ENCODE measurements around the gene FKTN. TPM values are rescaled to one million over a fixed set of nuclear protein-coding genes. Genes with fewer than 3 reads are reported as not detected.

FKTN gene
- total and polyA plus RNA-seq, 9 of the 15 experiments (the other 6 are each of a cell fraction or from before 2014, with no cell fraction given), result 5.4 to 16.3 (median 10.4) TPM

- TF ChIP-seq CREB5 (CRISPR knock-in tag; IDR thresholded peaks at IDR 0.05) (no peak), HDAC1 (IDR thresholded peaks at IDR 0.05) (peak in 1 of 2 experiments; percentile 83; a peak in 2 of 4 replicates), ZNF212 (CRISPR knock-in tag; IDR thresholded peaks at IDR 0.05) (no peak), ZNF764 (CRISPR knock-in tag; IDR thresholded peaks at IDR 0.05; ENCODE audit: low read depth) (no peak), SAP30 (IDR thresholded peaks at IDR 0.05; ENCODE audit: borderline replicate concordance, insufficient read depth, low read depth, low read length, poor library complexity, severe bottlenecking) (peak; percentile 7), HSF4 (CRISPR knock-in tag; IDR thresholded peaks at IDR 0.05; ENCODE audit: borderline replicate concordance) (no peak), ATF1 (CRISPR knock-in tag; IDR thresholded peaks at IDR 0.05) (no peak), ATF1 (tag; IDR thresholded peaks at IDR 0.05) (peak; percentile 56; the same call in 1 of the 2 replicates), NCOA1 (IDR thresholded peaks at IDR 0.05; ENCODE audit: low read depth) (peak; percentile 89), ATF3 (IDR thresholded peaks at IDR 0.05) (peak; percentile 97), ATF3 (CRISPR knock-in tag; conservative IDR thresholded peaks at IDR 0.05) (no peak), ILF3 (IDR thresholded peaks at IDR 0.05; ENCODE audit: borderline replicate concordance) (peak; percentile 97; the same call in 1 of the 2 replicates), MYNN (IDR thresholded peaks at IDR 0.05) (peak; percentile 93), MYNN (CRISPR knock-in tag; IDR thresholded peaks at IDR 0.05) (no peak), KLF16 (IDR thresholded peaks at IDR 0.05) (peak; percentile 93), TRIM24 (IDR thresholded peaks at IDR 0.05) (peak; percentile 54 to 90; a peak in 3 of 4 replicates), ZNF253 (CRISPR knock-in tag; conservative IDR thresholded peaks at IDR 0.05) (no peak), TARDBP (IDR thresholded peaks at IDR 0.05) (peak; percentile 79; the same call in 1 of the 2 replicates), NFE2 (IDR thresholded peaks at IDR 0.05; ENCODE audit: low read depth) (peak; percentile 56), TEAD1 (CRISPR knock-in tag; IDR thresholded peaks at IDR 0.05) (peak in 1 of 2 experiments; percentile 74; a peak in 2 of 4 replicates), RNF2 (IDR thresholded peaks at IDR 0.05) (0 out of 2 replicates have a peak, but pooled peaks have one; percentile 45), KDM5B (IDR thresholded peaks at IDR 0.05; ENCODE audit: insufficient replicate concordance, low read depth, low read length) (no peak), TEAD4 (IDR thresholded peaks at IDR 0.05; ENCODE audit: low read length) (peak; percentile 96), TEAD4 (CRISPR knock-in tag; IDR thresholded peaks at IDR 0.05; ENCODE audit: borderline replicate concordance) (no peak), NCOA2 (IDR thresholded peaks at IDR 0.05; ENCODE audit: partially characterized antibody in 2 of 2) (peak; percentile 25 to 67), SMARCE1 (IDR thresholded peaks at IDR 0.05) (peak; percentile 100), KLF13 (tag; IDR thresholded peaks at IDR 0.05; ENCODE audit: borderline replicate concordance, low read depth) (peak; percentile 16; the same call in 1 of the 2 replicates), NR2C2 (CRISPR knock-in tag; IDR thresholded peaks at IDR 0.05) (no peak), NR2C2 (tag; IDR thresholded peaks at IDR 0.05) (no peak), ATF7 (IDR thresholded peaks at IDR 0.05) (peak; percentile 92), ZNF766 (CRISPR knock-in tag; conservative IDR thresholded peaks at IDR 0.05) (peak; percentile 39; the same call in 1 of the 2 replicates)
These were observed 89.8 kb downstream of the FKTN start (continued) for GRCh38 chr9:105647595-105648349.
